Chondrocyte (in vitro differentiated cells): ENCODE results near the gene CNTNAP5. TPM values are rescaled to one million over a fixed set of nuclear protein-coding genes. Genes with fewer than 3 reads are reported as not detected.

ENCODE experiments used
- DNase-seq: peaks from one replicate; pipeline ENCODE4 v3.0.0; 2021; ENCODE audit warnings: mixed read lengths, low spot score
- H3K27ac Mint-ChIP-seq: one replicate; pipeline ENCODE4 v1.8.0; 2021; ENCODE audit warnings: mild to moderate bottlenecking, moderate library complexity, mixed read lengths; ENCODE audit not compliant: unreplicated experiment
- H3K27me3 Mint-ChIP-seq: 2 replicates; pipeline ENCODE4 v1.8.0; 2021; ENCODE audit warnings: low read depth, mixed read lengths
- H3K36me3 Mint-ChIP-seq: 2 replicates; pipeline ENCODE4 v1.8.0; 2021; ENCODE audit warnings: low read depth, mixed read lengths
- H3K4me1 Mint-ChIP-seq: 2 replicates; pipeline ENCODE4 v1.8.0; 2021; ENCODE audit warnings: low read depth, mild to moderate bottlenecking, mixed read lengths
- H3K4me3 Mint-ChIP-seq: one replicate; pipeline ENCODE4 v1.8.0; 2021; ENCODE audit warnings: mild to moderate bottlenecking, moderate library complexity, mixed read lengths; ENCODE audit not compliant: unreplicated experiment
- H3K9me3 Mint-ChIP-seq: 2 replicates; pipeline ENCODE4 v1.8.0; 2021; ENCODE audit warnings: low read depth, mixed read lengths
- total RNA-seq: library from RNA; stranded (reverse); gene quantifications from 3 replicates; pipeline ENCODE4 v1.2.1, GENCODE V29; 2021
- TF ChIP-seq, protein P1 (sequence below): fragments of 200-600 bp; sonication (generic); IDR thresholded peaks from 2 replicates; pipeline ENCODE4 v1.5.0; 2021; ENCODE audit warnings: antibody characterized with exemption, mild to moderate bottlenecking, moderate library complexity

Gene CNTNAP5
- total RNA-seq, 1 donor from 2014 or later, result not detected

DNA sequence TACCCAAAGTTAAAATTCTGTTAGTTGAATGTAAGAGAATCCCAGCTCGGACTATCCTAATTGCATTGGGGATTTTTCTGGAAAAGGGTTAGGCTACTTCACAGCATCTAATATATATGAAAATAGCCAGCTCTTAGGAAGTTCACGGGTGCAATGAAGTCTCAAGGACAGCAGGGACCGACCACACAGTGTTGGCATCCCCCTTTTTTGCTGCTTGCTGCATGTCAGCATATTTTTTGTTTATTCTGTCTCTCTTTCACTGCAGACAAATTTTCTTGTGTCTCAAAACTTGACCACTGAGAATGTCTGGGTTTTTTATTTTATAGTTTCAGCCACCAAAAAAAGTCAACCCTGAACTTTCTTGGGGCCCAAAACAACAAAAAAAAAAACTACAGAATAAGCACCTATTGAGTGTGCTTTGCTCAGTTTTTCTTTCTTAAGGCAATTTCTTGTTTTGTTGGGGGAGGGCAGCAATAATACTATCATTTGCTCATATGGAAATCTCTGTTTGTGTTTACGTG is 535.6 kb downstream of the CNTNAP5 start:
- Mint-ChIP-seq H3K4me1 (no peaks in the 10 kb centered on the region), H3K9me3 (peaks cover 8% of the 10 kb centered on the region), H3K36me3 (no peaks in the 10 kb centered on the region), H3K27me3 (no peaks in the 10 kb centered on the region), H3K27ac (no peak overlapping the region), H3K4me3 (no peak overlapping the region)
- no peak for DNase-seq
- TF ChIP-seq, protein P1, sequence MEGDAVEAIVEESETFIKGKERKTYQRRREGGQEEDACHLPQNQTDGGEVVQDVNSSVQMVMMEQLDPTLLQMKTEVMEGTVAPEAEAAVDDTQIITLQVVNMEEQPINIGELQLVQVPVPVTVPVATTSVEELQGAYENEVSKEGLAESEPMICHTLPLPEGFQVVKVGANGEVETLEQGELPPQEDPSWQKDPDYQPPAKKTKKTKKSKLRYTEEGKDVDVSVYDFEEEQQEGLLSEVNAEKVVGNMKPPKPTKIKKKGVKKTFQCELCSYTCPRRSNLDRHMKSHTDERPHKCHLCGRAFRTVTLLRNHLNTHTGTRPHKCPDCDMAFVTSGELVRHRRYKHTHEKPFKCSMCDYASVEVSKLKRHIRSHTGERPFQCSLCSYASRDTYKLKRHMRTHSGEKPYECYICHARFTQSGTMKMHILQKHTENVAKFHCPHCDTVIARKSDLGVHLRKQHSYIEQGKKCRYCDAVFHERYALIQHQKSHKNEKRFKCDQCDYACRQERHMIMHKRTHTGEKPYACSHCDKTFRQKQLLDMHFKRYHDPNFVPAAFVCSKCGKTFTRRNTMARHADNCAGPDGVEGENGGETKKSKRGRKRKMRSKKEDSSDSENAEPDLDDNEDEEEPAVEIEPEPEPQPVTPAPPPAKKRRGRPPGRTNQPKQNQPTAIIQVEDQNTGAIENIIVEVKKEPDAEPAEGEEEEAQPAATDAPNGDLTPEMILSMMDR, result no peak

DNA sequence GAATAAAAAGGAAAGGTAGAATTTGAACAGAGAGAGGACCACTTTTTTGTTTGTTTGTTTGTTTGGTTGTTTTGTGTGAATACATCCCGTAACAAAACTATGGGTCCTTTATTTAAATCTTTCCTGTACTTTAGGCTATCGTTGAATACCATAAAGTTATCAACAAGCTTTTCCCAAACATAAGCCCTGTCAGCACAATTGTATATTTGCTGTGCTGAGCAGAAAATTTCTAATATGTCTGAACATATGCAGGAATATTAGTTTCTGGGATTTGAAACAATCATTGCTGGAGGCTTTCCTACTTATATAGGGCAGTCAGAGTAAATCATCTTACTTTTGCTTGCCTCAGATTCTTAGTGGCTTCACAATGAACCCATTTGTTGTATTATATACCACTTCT is 536.4 kb downstream of the CNTNAP5 start:
- H3K27ac Mint-ChIP-seq, result no peak overlapping the region
- H3K36me3 Mint-ChIP-seq, result no peaks in the 10 kb centered on the region

DNA sequence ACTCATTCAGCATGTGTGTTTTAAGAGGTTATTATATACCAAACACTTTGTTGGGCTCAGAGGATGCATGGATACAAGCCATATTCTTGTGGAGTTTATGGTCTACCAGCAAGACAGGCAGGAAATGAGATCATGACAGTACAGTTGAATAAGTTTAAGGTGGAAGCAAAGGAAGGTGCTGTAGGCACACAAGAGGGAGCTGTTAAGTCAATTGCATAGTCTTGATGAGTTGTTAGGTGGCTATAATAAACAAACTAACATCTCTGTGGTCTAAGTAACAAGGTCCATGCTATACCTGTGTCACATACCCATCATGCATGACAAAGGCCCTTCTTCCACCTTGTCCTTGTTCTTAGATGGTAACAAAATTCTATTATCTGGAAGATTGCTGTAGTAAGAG is 538.3 kb downstream of the CNTNAP5 start:
- Mint-ChIP-seq H3K36me3 (no peaks in the 10 kb centered on the region), H3K27me3 (no peaks in the 10 kb centered on the region), H3K27ac (no peak overlapping the region), H3K4me3 (no peak overlapping the region), H3K4me1 (no peaks in the 10 kb centered on the region), H3K9me3 (peaks cover 6% of the 10 kb centered on the region)
- TF ChIP-seq, protein P1, result no peak
- DNase-seq, result no peak

More for the DNA sequence above, 536.4 kb downstream of the CNTNAP5 start:
- Mint-ChIP-seq H3K9me3 (peaks cover 10% of the 10 kb centered on the region), H3K27me3 (no peaks in the 10 kb centered on the region), H3K4me3 (no peak overlapping the region), H3K4me1 (no peaks in the 10 kb centered on the region)
- DNase-seq, result no peak
- TF ChIP-seq, protein P1, result no peak

DNA sequence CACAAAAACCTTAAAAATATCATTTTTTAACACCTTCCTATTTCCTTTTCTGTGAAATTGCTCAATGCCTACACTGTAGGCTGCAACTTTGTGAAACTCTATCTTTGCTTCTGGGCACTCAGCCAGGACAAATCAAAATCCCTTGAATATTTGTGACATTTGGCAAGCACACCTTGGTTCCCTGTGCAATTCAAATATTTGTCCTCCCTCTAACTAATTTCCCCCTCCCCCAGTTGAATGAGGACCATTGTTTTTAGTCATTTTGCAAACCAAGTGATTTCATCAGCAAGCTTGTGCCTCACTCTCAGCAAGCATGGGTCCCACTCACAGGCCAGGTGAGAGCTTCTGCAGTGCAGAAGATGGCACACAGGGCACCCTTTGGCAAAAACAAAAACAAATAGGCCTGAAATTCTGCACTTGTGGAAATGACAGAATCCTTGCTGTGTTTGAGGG is 541.5 kb downstream of the CNTNAP5 start:
- no peaks in the 10 kb centered on the region for H3K27me3 Mint-ChIP-seq
- H3K4me1 Mint-ChIP-seq, result no peaks in the 10 kb centered on the region
- H3K36me3 Mint-ChIP-seq, result no peaks in the 10 kb centered on the region
- TF ChIP-seq, protein P1, result no peak
- no peak overlapping the region for H3K27ac Mint-ChIP-seq
- no peak overlapping the region for H3K4me3 Mint-ChIP-seq
- DNase-seq, result no peak
- H3K9me3 Mint-ChIP-seq, result peaks cover 13% of the 10 kb centered on the region

DNA sequence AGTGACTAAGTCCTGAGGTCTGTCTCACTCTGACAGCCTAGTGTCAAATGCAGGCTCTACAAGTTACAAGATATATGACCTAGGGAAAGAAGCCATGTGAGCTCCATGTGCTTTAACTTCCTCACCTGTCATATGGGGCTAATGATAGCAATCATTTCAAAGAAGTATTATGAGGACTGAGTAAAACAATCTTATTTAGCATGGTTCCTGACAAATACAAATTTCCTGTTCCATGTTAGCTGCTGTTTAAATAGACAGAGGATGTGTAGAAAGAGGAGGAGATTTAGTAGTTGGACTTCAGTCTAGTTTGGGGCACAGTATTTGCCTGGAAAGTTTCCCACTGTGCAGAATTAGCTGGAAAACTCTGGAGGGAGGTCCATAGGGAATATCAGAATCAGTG is 545.8 kb downstream of the CNTNAP5 start:
- H3K4me1 Mint-ChIP-seq, result no peaks in the 10 kb centered on the region
- no peak overlapping the region for H3K27ac Mint-ChIP-seq
- no peak overlapping the region for H3K4me3 Mint-ChIP-seq
- DNase-seq, result no peak
- H3K9me3 Mint-ChIP-seq, result peaks cover 13% of the 10 kb centered on the region
- H3K27me3 Mint-ChIP-seq, result no peaks in the 10 kb centered on the region
- no peaks in the 10 kb centered on the region for H3K36me3 Mint-ChIP-seq
- TF ChIP-seq, protein P1, result no peak
